NCI-H1694 (cell line): Measurements from ENCODE around the gene CDH4.
"Not testable (repeated sequence)": the region's sequence is repeated elsewhere in the genome, so short reads cannot be mapped to it uniquely, and the experiment has no call there.

ENCODE experiments used
- DNase-seq: peaks from one replicate; lab custom pipeline; 2025; lab: John Stamatoyannopoulos, UW

Gene CDH4

DNA sequence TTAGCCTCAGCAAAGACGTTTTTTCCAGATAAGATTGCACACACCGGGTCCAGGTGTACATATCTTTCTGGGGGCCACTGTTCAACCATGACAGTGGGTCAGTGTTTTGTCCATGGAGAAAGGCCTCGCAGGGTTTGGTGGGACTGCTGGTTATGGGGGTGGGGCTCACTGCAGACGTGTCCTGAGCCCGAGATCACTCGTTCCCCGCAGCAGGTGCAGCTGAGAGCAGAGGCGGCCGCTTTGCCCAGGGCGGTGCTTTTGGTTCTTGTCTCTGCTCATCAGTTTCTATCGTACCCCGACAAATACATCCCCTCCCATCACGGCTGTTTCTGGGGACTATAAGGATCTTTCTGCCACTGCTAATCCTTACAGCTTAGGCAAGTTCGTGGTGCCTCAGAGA lies 166.9 kb downstream of the CDH4 start:
- DNase-seq, result no peak

DNA sequence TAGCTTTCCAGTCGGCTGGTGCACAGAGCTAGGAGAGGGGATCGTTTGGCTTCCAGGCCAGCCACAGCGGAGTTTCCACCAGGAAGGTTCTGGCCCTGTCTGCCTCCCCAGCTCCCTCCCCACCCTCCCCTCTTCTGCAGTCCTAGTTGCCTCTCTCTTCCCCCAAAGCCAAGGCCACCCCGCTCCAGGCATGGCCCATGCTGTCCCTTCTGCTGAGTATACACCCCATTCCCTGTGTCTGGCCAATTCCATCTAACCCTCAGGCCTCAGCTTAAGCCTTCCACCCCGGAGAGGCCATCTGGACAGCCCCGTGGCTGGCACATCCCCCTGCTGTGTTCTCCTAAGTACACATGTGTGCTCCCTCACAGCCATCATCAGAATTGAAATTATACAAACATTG lies 167.4 kb downstream of the CDH4 start:
- no peak for DNase-seq

DNA sequence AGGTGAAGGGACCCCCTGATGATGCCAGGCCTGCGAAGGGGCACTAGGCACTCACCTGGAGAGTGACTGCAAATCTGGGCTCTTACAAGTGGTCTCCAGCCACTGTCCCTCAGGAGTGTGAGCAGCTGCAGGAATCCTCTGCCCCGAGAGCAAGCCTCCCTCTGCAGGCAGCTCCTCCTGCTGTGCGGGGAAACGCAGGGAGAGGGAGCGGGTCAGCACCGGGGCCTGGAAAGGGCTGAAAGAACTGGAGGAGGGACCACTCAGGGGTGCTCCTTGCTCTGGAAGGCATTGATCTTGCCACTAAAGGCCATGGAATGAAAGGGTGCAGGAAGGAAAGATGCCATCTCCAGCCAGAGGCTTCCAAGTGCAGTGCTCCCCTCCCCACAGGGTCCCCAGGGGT lies 168.0 kb downstream of the CDH4 start:
- no peak for DNase-seq

DNA sequence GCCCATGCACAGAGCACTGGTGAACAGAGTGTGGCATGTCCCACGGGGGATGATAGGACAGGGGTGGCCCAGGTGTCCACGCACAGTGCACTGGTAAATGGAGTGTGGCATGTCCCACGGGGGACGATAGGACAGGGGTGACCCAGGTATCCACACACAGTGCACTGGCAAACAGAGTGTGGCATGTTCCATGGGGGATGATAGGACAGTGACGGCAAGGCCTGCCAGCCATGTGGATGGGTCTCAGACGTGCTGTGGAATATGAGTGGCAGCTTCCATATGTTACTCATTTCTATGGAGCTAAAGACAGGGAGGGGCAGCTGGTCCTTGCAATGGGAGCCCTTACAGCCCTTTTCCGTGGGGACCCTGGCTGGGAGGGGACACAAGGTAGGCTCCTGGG lies 168.7 kb downstream of the CDH4 start:
- no peak for DNase-seq

DNA sequence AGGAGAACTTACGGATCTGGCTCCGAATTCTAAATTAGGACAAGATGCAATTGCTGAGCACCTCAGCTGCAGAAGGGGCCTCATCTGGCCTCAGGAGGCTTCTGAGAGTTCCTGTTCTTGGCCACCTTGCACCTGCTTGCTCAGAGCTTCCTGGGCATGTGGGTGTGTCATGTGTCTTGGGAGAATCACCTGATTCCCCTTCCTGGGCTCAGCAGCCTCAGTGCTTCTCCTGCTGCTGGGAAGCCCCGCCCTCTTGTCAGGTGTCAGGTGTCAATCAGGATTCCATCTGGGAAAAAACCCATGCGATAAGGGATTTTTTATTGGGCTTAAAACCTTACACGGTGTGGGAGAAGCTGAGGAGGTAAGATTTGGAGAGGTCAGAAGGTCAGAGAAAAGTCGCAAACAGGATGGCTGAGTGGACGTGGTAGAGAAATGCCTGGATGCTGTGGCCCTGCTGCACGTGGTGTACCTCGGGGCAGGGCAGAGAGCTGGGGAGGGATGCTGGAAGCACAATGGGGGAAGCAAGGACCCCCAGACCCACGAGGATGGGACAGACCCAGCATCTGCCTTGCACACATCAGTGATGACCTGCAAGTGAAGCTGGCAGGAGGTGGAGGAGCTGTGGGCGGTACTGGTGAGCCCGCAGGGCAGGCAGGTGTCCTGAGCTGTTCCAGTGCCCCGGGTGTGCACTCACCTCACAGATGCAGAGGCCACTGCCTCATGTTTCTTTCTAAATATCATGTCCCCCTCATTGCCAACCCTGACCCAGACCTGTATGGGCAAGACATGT lies 170.8 kb downstream of the CDH4 start:
- DNase-seq, result no peak

DNA sequence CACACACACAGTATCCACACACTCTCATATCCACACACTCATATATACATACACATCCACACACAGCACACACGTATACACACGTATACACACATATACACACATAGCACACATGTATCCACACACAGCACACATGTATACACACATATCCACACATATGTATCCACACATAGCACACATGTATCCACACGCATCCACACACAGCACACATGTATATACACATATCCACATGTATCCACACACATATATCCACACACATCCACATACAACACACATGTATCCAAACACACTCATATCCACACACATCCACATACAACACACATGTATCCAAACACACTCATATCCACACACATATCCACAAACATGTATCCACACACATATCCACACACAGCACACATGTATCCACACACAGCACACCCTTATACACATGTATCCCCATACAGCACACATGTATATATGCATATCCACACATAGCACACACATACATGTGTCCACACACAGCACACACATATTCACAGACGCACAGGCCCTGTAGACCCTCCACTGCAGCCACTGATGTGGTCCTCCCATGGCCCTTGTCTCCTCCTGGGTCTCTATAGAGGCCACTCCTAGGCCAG lies 172.1 kb downstream of the CDH4 start:
- no peak for DNase-seq

DNA sequence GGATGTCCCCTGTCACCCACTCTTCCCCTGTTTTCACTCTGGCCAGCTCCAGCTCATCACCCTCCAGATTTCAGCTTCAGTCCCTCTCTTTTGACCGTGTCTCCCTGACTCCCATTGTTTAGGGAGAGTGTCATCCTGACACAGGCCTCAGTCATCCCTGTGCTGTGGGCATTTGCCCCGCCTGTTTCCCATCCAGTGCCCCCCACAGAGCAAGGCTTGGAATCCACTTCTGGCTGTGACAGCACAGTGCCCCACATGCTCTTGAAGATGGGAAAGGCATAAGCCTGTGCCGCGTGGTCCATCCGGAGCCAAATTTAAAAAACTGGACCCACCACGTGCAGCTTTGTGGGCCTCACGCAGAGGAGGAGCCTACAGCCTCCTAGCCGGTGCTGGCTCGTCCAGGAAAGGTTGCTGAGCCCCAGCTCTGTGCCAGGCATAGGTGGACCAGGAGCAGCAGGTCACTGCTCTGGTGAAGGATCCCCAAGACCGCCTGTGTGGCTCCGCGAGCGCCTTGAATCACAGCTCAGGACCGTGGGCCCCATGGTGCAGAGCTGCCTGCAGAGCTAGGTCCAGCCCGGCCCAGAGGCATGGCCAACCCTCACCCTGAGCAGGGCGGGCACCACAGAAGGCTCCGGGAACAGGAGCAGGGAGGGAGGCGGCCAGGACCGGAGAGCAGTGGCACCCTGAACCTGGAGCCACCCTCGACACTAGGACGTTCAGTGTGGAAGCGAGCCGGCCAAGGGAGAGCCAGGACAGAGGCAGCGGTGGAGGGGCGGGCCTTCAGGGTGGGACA lies 172.8 kb downstream of the CDH4 start:
- no peak for DNase-seq

DNA sequence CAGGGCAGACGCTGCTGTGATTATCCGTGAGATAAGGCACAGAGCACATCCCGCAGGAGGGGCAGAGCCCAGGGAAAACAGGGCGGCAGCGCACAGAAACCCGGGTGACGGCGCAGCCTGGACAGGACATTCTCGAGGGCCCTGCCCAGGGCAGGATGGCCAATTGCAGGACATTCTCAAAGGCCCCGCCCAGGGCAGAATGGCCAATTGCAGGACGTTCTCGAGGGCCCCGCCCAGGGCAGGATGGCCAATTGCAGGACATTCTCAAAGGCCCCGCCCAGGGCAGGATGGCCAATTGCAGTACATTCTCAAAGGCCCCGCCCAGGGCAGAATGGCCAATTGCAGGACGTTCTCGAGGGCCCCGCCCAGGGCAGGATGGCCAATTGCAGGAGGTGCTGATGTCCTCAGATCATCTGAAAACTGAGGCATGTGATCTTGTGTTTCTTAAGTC lies 173.5 kb downstream of the CDH4 start:
- DNase-seq, result not testable (repeated sequence)

DNA sequence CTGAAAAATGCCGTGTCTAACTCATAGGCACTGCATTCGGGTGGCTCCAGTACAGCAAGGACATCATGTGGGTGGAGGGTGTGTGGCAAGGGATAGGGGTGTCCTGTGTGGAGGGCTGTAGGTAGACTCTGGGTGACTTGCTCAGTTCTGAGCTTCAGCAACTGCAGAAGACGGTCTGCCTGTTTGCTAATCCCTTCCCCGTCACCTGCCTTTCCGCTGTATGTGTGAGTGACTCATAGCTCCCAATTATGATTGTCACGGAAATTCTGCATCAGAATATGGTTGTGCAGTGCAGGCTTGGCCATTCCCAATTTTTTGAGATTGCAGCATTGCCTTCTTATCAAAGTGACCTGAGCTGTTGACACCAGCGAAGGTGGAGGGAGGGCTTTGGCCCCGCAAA lies 174.3 kb downstream of the CDH4 start:
- no peak for DNase-seq

DNA sequence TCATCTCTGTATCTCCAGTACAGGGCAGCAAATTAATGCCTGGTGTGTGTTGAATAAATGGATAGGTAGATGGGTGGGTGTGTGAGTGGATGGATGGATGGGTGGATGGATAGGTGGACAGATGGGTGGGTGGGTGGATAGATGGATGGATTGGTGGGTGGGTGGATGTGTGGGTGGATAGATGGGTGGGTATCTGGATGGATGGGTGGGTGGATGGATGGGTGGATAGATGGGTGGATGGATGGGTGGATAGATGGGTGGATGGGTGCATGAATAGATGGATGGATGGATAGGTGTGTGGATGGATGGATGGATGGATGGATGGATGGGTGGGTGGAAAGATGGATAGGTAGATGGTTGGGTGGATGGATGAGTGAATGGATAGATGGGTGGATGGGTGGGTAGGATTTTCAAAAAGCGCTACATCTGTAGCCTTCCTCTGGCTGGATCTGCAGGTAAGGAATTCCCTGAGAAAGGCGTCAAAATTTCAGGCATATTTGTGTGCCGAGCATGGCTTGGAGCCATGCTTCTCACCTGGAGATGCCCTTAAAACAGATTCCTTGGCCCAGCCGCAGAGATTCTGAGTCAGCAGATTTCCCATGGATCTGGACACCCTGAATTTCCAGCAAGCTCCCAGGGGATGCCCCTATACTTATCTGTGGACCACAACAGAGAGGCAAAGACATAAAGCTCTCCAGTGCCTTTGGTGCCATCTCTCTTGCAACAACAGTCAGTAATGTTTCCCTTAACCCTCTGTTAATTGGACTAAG lies 177.6 kb downstream of the CDH4 start:
- DNase-seq, result no peak

DNA sequence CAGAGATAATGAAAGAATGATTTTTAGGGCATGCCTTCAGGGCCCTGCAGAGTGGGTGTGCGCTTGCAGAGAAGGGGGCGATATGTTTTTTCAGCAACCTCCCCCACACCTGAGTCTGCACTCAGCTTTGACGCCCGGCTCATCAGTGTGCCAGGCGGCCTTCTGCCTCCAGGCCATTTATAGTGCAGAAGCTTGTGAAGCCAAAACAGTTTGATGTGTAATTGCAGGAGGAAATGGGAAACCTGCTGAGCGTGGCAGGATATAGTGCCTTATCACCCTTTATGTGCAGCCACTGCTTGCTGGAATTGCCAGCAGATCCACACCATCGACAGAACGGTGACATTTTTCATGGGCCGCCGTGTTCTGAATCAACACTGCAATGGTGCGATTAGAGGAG lies 178.2 kb downstream of the CDH4 start:
- DNase-seq, result no peak

DNA sequence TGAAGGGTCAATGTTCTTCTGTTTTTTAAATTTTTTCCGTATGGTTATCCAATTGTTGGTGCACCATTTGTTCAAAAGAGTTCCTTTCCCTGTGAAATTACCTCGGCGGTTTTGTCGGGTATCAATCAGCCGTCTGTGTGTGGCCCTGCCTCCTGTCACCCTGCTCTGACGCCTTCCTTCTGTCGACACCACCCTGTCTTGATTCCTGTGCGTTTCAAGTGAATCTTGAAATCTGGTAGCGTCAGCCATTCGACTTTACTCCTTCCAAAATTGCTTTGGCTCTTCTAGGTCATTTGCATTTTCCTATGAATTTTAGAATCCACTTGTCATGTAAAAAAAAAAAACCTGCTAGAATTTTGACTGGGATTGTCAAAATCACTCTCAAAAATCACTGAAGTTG lies 181.1 kb downstream of the CDH4 start:
- no peak for DNase-seq

DNA sequence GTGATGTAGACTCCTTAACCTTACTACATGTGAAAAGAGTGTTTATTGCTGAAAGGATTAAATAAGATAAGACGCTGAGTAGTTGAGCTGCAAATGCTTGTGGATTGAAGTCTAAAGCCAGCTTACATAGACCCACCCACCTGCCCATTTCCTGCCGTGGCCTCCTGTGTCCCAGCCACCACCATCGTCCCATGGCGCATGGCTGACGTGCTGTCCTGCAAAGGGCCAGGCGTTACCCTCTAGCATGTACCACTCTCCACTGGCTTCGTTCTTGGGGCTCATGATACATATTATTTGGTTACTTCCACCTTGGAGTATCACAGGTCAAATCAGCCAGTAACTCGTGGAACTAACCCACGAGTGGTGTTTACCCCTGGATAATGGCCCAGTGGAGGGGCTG lies 181.8 kb downstream of the CDH4 start:
- DNase-seq, result no peak

DNA sequence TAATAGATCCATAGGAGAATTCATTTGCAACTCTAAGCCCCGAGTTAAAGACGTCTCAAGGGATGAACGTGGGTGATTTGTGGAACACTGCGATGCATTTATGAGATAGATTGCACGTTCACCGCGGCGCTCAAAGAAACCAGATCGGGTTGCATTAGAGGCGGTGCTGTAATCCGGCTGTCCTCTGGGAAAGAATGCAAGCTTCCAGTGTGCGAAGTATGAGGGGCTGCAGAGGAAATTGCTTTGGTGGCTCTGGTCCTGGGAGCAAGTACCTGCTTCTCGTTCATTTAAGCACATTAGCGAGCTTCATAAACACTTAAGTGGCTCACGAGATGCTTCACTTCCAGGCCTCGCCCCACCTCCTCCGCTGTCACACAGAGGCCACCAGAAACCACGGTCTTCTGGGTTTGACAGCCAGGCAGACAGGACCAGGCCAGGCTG lies 182.3 kb downstream of the CDH4 start:
- DNase-seq, result no peak

DNA sequence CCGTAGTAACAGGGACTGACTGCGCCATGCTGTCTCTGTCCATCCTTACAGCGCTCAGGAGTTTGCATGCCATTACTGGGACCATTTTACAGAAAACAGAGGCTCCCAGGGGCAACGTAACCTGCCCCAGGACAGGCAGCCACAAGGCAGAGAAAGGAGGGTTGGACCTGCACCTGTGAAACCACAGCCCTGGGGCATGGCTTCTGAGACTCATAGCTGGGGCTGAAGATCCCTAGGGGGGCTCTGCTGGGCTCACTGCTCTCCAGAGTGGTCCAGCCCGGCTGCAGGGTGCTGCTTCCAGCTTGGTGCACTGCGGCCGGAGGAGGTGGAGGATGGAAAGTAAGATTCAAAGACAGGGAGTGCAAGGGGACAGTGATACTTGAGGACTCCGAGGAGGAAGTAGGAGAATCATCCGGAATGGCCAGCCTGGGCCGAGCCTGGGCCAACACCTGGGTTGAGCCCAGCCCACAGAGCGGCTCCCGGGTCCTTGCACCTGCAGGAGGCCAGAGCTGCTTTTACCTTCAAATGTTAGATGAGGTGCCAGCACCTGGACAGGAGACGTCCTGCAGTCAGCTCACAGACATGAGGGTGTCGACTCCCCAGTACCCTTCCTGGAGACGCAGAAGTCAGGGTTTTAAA lies 183.2 kb downstream of the CDH4 start:
- no peak for DNase-seq

DNA sequence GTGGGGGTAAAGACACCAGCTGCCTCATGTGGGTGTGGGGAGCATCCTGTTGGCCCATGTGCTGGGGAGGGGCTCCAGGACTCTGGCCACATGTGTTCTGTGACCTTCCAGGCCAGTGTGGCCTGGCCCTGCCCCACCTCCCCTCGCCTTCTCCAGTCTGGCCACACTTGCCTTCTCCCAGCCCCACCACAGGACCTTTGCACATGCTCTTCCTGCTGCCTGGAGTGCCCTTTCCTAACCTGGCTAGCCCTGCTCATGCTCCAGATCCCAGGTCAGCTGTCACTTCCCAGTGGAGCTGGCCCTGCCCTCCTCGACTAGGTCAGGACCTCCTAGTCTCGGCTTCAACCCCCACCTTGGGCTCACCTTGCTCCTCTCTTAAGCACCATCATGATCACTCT lies 183.8 kb downstream of the CDH4 start:
- no peak for DNase-seq

DNA sequence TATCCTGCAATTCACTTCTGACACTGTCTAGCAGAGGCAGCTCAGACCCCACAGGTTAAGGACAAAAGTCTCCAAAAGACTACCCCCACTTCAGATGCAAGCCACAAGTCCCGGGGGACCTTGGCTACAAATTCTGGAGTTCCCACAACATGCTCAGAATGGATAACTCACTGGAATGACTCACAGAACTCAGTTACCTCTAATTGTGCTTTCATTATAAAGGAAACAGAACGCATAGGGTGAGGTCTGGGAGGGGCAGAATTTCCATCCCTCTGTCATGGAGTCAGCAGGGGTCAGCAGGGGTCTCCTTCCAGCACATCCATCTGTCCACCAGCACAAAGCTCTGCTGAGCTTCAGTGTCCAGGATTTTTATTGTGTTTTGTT lies 184.2 kb downstream of the CDH4 start:
- DNase-seq, result no peak

DNA sequence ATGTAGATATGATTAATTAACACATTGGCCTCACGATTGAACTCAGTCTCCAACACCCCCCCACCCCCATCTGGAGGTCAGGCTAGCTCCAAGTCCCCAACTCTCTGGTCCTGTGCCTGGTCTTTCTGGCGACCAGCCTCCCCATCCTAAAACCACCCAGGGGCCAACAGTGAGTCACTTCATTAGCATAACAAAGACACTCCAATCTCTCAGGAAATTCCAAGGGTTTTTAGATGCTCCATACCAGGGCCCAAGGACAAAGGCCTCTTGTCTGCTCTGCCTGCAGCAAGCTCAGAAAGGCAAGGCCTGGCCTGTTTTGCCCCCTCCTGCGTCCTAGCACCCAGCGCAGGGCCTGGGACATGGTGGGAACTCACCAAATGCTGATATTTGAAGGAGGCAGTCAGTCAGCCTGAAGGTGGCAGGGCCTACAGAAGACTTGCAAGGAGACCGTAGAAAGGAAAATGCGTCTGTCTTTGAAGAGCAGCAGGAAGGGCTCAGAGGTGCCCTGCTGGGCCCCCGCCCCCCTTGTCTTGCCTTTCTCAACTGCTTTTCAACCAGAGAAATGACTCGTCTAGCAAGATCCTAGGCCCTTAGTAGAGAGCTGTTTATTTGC lies 184.7 kb downstream of the CDH4 start:
- no peak for DNase-seq

DNA sequence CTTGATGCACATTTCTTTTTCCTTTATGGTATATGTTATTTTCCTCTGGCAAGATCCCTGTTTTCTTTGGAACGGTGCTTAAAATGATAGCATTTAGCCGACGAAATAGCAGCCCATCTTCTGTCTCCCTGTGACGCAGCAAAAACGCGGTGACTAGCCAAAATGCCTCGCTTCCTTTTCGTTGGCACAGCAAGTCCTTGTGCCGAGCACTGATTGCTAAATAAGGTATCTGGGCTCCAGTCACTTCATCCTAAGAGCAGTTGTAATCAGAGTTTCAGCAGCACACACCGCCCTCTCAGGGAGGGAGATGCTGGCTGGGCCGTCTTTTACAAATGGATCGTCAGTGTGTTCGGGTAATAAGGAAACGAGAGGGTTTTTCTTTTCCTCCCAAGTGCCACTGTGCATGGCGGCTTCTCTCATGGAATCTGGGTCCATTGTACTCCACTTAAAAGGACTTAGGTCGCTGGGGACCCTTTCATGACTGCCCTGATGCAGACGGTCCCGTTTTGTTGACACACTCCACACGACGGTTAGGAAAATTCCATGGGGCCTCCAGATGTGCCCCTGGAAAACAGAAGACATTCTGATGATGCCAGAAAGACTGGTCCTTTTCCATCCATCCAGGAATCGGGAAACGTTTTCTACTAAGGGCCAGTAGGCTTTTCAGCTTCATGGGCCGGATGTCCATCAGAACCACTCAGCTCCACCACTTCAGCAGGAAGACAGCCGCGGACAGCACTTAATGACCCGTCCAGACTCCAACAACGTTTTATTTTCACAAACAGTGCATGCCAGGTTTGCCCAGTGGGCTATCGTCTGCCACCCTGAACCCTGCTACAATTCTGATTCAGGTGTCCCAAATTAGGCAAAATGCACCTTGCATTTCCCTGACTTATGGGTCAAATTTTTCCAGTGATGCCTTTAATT lies 185.5 kb downstream of the CDH4 start:
- DNase-seq, result no peak

DNA sequence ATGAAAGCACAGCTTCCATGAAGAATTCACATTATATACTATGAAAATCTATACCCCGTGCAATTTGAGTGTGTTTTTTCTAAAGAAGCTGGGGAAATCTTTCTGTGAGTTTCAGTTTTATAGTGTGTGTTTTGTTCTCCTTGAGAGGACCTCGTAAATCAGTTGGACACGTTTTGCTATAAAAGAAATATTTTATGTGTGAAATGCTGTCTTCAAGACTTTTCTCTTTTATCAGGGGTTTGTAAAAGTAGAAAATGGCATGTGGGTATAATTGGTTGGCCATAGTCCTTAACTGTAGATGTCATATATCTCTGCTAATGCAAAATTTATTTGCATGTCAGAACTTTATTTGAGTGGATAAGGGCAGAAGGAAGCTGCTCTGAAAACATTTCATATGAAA lies 186.2 kb downstream of the CDH4 start:
- DNase-seq, result no peak
